ENCODE results near the gene XCR1. TPM values are rescaled to one million over a fixed set of nuclear protein-coding genes. Genes with fewer than 3 reads are reported as not detected.

The XCR1 gene
- total and polyA plus RNA-seq, 2 donors (not counting 3 experiments of a cell fraction or from before 2014, with no cell fraction given): not detected

DNA sequence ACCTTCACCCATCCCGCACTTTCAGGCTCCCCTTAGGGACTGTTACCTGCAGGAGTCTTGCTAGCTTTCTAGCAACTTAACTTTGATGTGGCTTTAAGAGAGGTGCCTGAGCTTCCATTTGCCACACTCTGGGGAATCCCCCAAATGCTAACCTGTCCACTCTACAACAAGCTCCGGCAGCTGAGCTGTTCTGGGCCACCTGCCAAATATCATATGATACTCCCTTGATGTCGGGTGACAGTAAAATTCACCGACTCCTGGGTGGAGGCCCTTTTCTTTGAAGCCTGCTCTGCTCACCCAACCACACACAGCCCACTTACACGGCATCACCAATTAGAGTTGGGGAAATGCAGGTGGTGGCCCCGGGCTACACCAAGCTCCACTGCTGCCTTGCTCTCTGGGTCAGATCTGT, 38.0 kb upstream of the XCR1 start:
- intact Hi-C loops (cut with micrococcal nuclease): no loop called here
- no peak overlapping the region for H3K4me3 ChIP-seq (replicated peaks in 1 of 3; ENCODE audit: insufficient read depth in 1 of 3, low read depth in 1 of 3, low read length in 3 of 3)
- no peaks in the 10 kb centered on the region for H3K9me1 ChIP-seq (replicated peaks; ENCODE audit: control insufficient read depth, extremely low read depth, insufficient read depth, low read length)
- CTCF ChIA-PET: no interaction called here
- peaks cover 2 to 12% of the 10 kb centered on the region in 2 experiments for H3K27me3 ChIP-seq (ENCODE audit: control insufficient read depth in 2 of 2, insufficient read depth in 2 of 2, low read length in 2 of 2)
- no peak overlapping the region for H3K27ac ChIP-seq (ENCODE audit: insufficient read depth, low read depth, low read length)
- no TSS peak for BruUV-seq (replicated peaks)
- FAIRE-seq (no peak), DNase-seq (ENCODE audit: low read depth, low spot score) (no peak)
- no peak overlapping the region for H3K9ac ChIP-seq (replicated peaks; ENCODE audit: extremely low read depth, insufficient read depth, low read length)
- no peaks in the 10 kb centered on the region for H3K36me3 ChIP-seq (ENCODE audit: control insufficient read depth in 2 of 2, extremely low read depth in 1 of 2, insufficient read depth in 2 of 2, low read length in 2 of 2)
- no peak overlapping the region for H3K4me2 ChIP-seq (ENCODE audit: insufficient read depth, low read length)
- POLR2A ChIA-PET: no interaction called here
- no peaks in the 10 kb centered on the region for H3K9me3 ChIP-seq (replicated peaks; ENCODE audit: control insufficient read depth, insufficient read depth, low read length)
- H3K4me1 ChIP-seq (ENCODE audit: control insufficient read depth, extremely low read depth, insufficient read depth, low read length): no peaks in the 10 kb centered on the region
- H4K20me1 ChIP-seq (replicated peaks; ENCODE audit: control insufficient read depth, extremely low read depth, insufficient read depth, low read length): no peaks in the 10 kb centered on the region
- no peak overlapping the region for H2AFZ ChIP-seq (ENCODE audit: low read depth, low read length)
- dilution Hi-C loops (cut with MboI; ENCODE audit: extremely low pct_ligation_motif_present, low sequenced_read_pairs): no loop called here
- TF ChIP-seq, protein P1, sequence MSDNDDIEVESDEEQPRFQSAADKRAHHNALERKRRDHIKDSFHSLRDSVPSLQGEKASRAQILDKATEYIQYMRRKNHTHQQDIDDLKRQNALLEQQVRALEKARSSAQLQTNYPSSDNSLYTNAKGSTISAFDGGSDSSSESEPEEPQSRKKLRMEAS (IDR thresholded peaks at IDR 0.05; ENCODE audit: insufficient read depth, insufficient read length): no peak
- TF ChIP-seq GATA2 (IDR thresholded peaks at IDR 0.05; ENCODE audit: insufficient read depth, insufficient read length, low read depth, low read length) (no peak), FOS (IDR thresholded peaks at IDR 0.05; ENCODE audit: borderline replicate concordance, insufficient read depth, low read length) (no peak), MYC (IDR thresholded peaks at IDR 0.05; ENCODE audit: low read depth, low read length) (no peak), EZH2 (IDR thresholded peaks at IDR 0.05; ENCODE audit: borderline replicate concordance, low read depth, low read length, severe bottlenecking) (no peak), POLR2A (IDR thresholded peaks at IDR 0.05; ENCODE audit: low read depth, low read length) (no peak), POLR2AphosphoS5 (IDR thresholded peaks at IDR 0.05; ENCODE audit: insufficient read depth, low read depth, low read length) (no peak), JUN (IDR thresholded peaks at IDR 0.05; ENCODE audit: borderline replicate concordance, insufficient read depth, insufficient read length, low read depth) (no peak)
- TF ChIP-seq, protein P2, sequence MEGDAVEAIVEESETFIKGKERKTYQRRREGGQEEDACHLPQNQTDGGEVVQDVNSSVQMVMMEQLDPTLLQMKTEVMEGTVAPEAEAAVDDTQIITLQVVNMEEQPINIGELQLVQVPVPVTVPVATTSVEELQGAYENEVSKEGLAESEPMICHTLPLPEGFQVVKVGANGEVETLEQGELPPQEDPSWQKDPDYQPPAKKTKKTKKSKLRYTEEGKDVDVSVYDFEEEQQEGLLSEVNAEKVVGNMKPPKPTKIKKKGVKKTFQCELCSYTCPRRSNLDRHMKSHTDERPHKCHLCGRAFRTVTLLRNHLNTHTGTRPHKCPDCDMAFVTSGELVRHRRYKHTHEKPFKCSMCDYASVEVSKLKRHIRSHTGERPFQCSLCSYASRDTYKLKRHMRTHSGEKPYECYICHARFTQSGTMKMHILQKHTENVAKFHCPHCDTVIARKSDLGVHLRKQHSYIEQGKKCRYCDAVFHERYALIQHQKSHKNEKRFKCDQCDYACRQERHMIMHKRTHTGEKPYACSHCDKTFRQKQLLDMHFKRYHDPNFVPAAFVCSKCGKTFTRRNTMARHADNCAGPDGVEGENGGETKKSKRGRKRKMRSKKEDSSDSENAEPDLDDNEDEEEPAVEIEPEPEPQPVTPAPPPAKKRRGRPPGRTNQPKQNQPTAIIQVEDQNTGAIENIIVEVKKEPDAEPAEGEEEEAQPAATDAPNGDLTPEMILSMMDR (IDR thresholded peaks at IDR 0.05; ENCODE audit: extremely low read depth in 1 of 2, insufficient read depth in 1 of 2, low read depth in 1 of 2, low read length in 2 of 2): no peak
- H3K79me2 ChIP-seq (ENCODE audit: control insufficient read depth, insufficient read depth, low read length): no peaks in the 10 kb centered on the region
